H1 (cell line): Measurements from ENCODE around the gene RGS17. TPM values are rescaled to one million over a fixed set of nuclear protein-coding genes. Genes with fewer than 3 reads are reported as not detected.

Source experiments
- CTCF ChIA-PET: fragments of 300-600 bp; sonication (Branson Sonifier 250); formaldehyde crosslinking; loops from one replicate; lab custom pipeline; 2021; ENCODE audit not compliant: partially characterized antibody; lab: Charles Lee
- POLR2A ChIA-PET: fragments of 300-600 bp; sonication (Branson Sonifier 250); formaldehyde crosslinking; loops from one replicate; lab custom pipeline; 2021; ENCODE audit warnings: inconsistent platforms; ENCODE audit not compliant: partially characterized antibody; lab: Charles Lee
- DNase-seq, 2 experiments: peaks; one replicate each; pipeline versions ENCODE4 v3.0.0 to v3.0.0-alpha.2; 2010 to 2022; ENCODE audit warnings: low spot score in 2 of 2, low read depth in 1 of 2, mixed read lengths in 1 of 2
- FAIRE-seq: peaks from 2 replicates; lab custom pipeline; 2011; peaks lifted over from hg19 to GRCh38; lab: Jason Lieb, UNC
- H2AFZ ChIP-seq: 2 replicates; pipeline ENCODE4 v1.8.1; 2012; ENCODE audit warnings: low read length, inconsistent platforms
- H2AK5ac ChIP-seq: 2 replicates; pipeline ENCODE4 v1.6.1; 2013; ENCODE audit warnings: low read depth, low read length
- H2BK120ac ChIP-seq: replicated peaks from 2 replicates; pipeline ENCODE3; 2013; ENCODE audit warnings: low read depth, low read length, inconsistent platforms
- H2BK12ac ChIP-seq: 2 replicates; pipeline ENCODE4 v1.6.1; 2013; ENCODE audit warnings: low read depth, low read length
- H2BK15ac ChIP-seq: 2 replicates; pipeline ENCODE4 v1.6.1; 2013; ENCODE audit warnings: low read length
- H2BK20ac ChIP-seq: 2 replicates; pipeline ENCODE4 v1.6.1; 2013; ENCODE audit warnings: low read length
- H2BK5ac ChIP-seq: 2 replicates; pipeline ENCODE4 v1.6.1; 2013; ENCODE audit warnings: low read depth, low read length
- H3K14ac ChIP-seq: 2 replicates; pipeline ENCODE4 v1.6.1; 2013; ENCODE audit warnings: inconsistent platforms; ENCODE audit not compliant: insufficient read length
- H3K18ac ChIP-seq: 2 replicates; pipeline ENCODE4 v1.6.1; 2013; ENCODE audit warnings: low read length; ENCODE audit errors: extremely low read depth
- H3K23ac ChIP-seq: 2 replicates; pipeline ENCODE4 v1.6.1; 2013; ENCODE audit warnings: inconsistent platforms; ENCODE audit not compliant: insufficient read length
- H3K23me2 ChIP-seq: 2 replicates; pipeline ENCODE4 v1.6.1; 2013; ENCODE audit warnings: low read depth, low read length
- H3K27ac ChIP-seq: 2 replicates; pipeline ENCODE4 v1.6.1; 2011; ENCODE audit warnings: low read depth, low read length, inconsistent platforms
- H3K27me3 ChIP-seq, 4 experiments: replicated peaks in 1 of 4; 1 replicate in 1 of 4; 2 replicates in 3 of 4; pipeline versions ENCODE4 v1.6.1 to v1.8.1; 2011 to 2013; ENCODE audit warnings: low read length in 3 of 4, mild to moderate bottlenecking in 3 of 4, inconsistent platforms in 2 of 4, mixed read lengths in 2 of 4, moderate library complexity in 1 of 4; ENCODE audit not compliant: control insufficient read depth in 3 of 4, insufficient read depth in 3 of 4; ENCODE audit errors: extremely low read depth in 1 of 4
- H3K36me3 ChIP-seq, 4 experiments: 2 replicates each; pipeline versions ENCODE4 v1.6.1 to v1.8.1; 2011 to 2013; ENCODE audit warnings: mild to moderate bottlenecking in 4 of 4, low read length in 3 of 4, moderate library complexity in 2 of 4, control low read depth in 1 of 4, inconsistent platforms in 1 of 4; ENCODE audit not compliant: insufficient read depth in 4 of 4, control insufficient read depth in 2 of 4
- H3K4ac ChIP-seq: replicated peaks from 2 replicates; pipeline ENCODE3; 2013; ENCODE audit warnings: low read length, low read depth, mixed read lengths, inconsistent platforms; ENCODE audit not compliant: insufficient read length
- H3K4me1 ChIP-seq, 4 experiments: replicated peaks in 1 of 4; 1 replicate in 1 of 4; 2 replicates in 3 of 4; pipeline versions ENCODE4 v1.6.1 to v1.8.1; 2011 to 2013; ENCODE audit warnings: low read length in 3 of 4, inconsistent platforms in 2 of 4, mixed read lengths in 1 of 4; ENCODE audit not compliant: insufficient read depth in 4 of 4, control insufficient read depth in 3 of 4
- H3K4me2 ChIP-seq, 2 experiments: 2 replicates each; pipeline versions ENCODE4 v1.6.1 to v1.8.1; 2011 to 2013; ENCODE audit warnings: low read depth in 2 of 2, low read length in 2 of 2, control low read depth in 1 of 2, inconsistent platforms in 1 of 2, mild to moderate bottlenecking in 1 of 2; ENCODE audit not compliant: insufficient read depth in 1 of 2
- H3K4me3 ChIP-seq, 4 experiments: fragments of 200-600, 300-600 bp in 1 of 4; sonication (generic), shearing (Covaris generic), sonication (Bioruptor Twin) in 1 of 4; 2 replicates each; pipeline versions ENCODE4 v1.5.1 to v1.8.1; 2011 to 2016; ENCODE audit warnings: low read length in 4 of 4, low read depth in 3 of 4, control low read depth in 2 of 4, inconsistent platforms in 2 of 4, mild to moderate bottlenecking in 2 of 4, mixed read lengths in 1 of 4, moderate library complexity in 1 of 4; ENCODE audit not compliant: insufficient read depth in 2 of 4; ENCODE audit errors: extremely low read depth in 1 of 4
- H3K56ac ChIP-seq: replicated peaks from 2 replicates; pipeline ENCODE3; 2013; ENCODE audit warnings: low read depth, mild to moderate bottlenecking, mixed read lengths, low read length, inconsistent platforms; ENCODE audit not compliant: insufficient read length
- H3K79me1 ChIP-seq: 2 replicates; pipeline ENCODE4 v1.6.1; 2013; ENCODE audit warnings: low read depth, low read length, control low read depth
- H3K79me2 ChIP-seq, 2 experiments: 2 replicates each; pipeline versions ENCODE4 v1.6.1 to v1.8.1; 2012 to 2013; ENCODE audit warnings: low read length in 2 of 2, mild to moderate bottlenecking in 2 of 2, inconsistent platforms in 1 of 2; ENCODE audit not compliant: insufficient read depth in 2 of 2, control insufficient read depth in 1 of 2
- H3K9ac ChIP-seq, 4 experiments: replicated peaks in 1 of 4; 1 replicate in 1 of 4; 2 replicates in 3 of 4; pipeline versions ENCODE4 v1.6.1 to v1.8.1; 2011 to 2013; ENCODE audit warnings: low read depth in 3 of 4, low read length in 3 of 4, control low read depth in 2 of 4, mild to moderate bottlenecking in 2 of 4, moderate library complexity in 2 of 4, inconsistent platforms in 1 of 4; ENCODE audit errors: extremely low read depth in 1 of 4
- H3K9me3 ChIP-seq, 2 experiments: 2 replicates each; pipeline versions ENCODE4 v1.6.1 to v1.8.1; 2012 to 2013; ENCODE audit warnings: mild to moderate bottlenecking in 2 of 2, moderate library complexity in 2 of 2, control low read depth in 1 of 2, inconsistent platforms in 1 of 2, low read depth in 1 of 2, low read length in 1 of 2, mixed read lengths in 1 of 2; ENCODE audit not compliant: insufficient read depth in 2 of 2
- H4K20me1 ChIP-seq, 2 experiments: replicated peaks in 1 of 2; 2 replicates each; pipeline versions ENCODE3 to v1.8.1; 2011 to 2013; ENCODE audit warnings: inconsistent platforms in 2 of 2, low read length in 2 of 2, mild to moderate bottlenecking in 1 of 2; ENCODE audit not compliant: insufficient read depth in 2 of 2, control insufficient read depth in 1 of 2
- H4K5ac ChIP-seq: 2 replicates; pipeline ENCODE4 v1.6.1; 2013; ENCODE audit warnings: low read length, low read depth, mixed read lengths, inconsistent platforms; ENCODE audit not compliant: insufficient read length
- H4K8ac ChIP-seq: 2 replicates; pipeline ENCODE4 v1.8.0; 2013; ENCODE audit warnings: mild to moderate bottlenecking, moderate library complexity, low read length, inconsistent platforms; ENCODE audit not compliant: insufficient read depth; ENCODE audit errors: extremely low read depth
- H4K91ac ChIP-seq: replicated peaks from 2 replicates; pipeline ENCODE3; 2013; ENCODE audit warnings: low read length, mixed read lengths, inconsistent platforms; ENCODE audit not compliant: insufficient read length
- BCL11A ChIP-seq, 2 experiments: IDR thresholded peaks; one replicate each; pipeline ENCODE4 v1.6.1; 2011; ENCODE audit warnings: low read depth in 2 of 2, low read length in 2 of 2, mild to moderate bottlenecking in 2 of 2
- CBX8 ChIP-seq: fragments of 300-800, 300-1000 bp; sonication (generic); IDR thresholded peaks from 2 replicates; pipeline ENCODE4 v1.7.1; 2016; ENCODE audit warnings: low read depth, low read length, borderline replicate concordance
- CHD1 ChIP-seq: IDR thresholded peaks from 2 replicates; pipeline ENCODE4 v1.6.1; 2012; ENCODE audit warnings: low read depth, low read length, improper control_type of control experiment
- EGR1 ChIP-seq: IDR thresholded peaks from 2 replicates; pipeline ENCODE4 v1.6.1; 2011; ENCODE audit warnings: low read depth, low read length, borderline replicate concordance
- HDAC6 ChIP-seq: IDR thresholded peaks from one replicate; pipeline ENCODE4 v1.7.1; 2012; ENCODE audit warnings: low read depth, mild to moderate bottlenecking, inconsistent platforms, low read length, moderate library complexity
- POLR2AphosphoS5 ChIP-seq: IDR thresholded peaks from 2 replicates; pipeline ENCODE4 v1.6.1; 2011; ENCODE audit warnings: low read depth, low read length
- RBBP5 ChIP-seq: IDR thresholded peaks from 2 replicates; pipeline ENCODE4 v1.7.1; 2012; ENCODE audit warnings: low read depth, mild to moderate bottlenecking, inconsistent platforms, low read length, moderate library complexity, borderline replicate concordance
- SUZ12 ChIP-seq: fragments of 200-600 bp; sonication (generic); IDR thresholded peaks from 2 replicates; pipeline ENCODE4 v1.6.1; 2012; ENCODE audit warnings: mild to moderate bottlenecking, inconsistent platforms, low read length, moderate library complexity, mixed read lengths
- TEAD4 ChIP-seq: IDR thresholded peaks from 2 replicates; pipeline ENCODE4 v1.6.1; 2012; ENCODE audit warnings: low read depth, low read length, inconsistent platforms, mixed read lengths
- polyA plus RNA-seq, 7 experiments: library from polyadenylated mRNA; depleted of rRNA in 3 of 7; stranded (reverse) in 5 of 7; unstranded in 2 of 7; fragments of >200 nt in 5 of 7; fragments of 200-250 nt in 2 of 7; gene quantifications; 1 replicate in 5 of 7; 2 replicates in 1 of 7; 4 replicates in 1 of 7; pipeline versions ENCODE4 v1.2.1 to v1.2.3, GENCODE V29; 2011 to 2013; ENCODE audit warnings: missing spikeins in 2 of 7, mixed read lengths in 2 of 7
- total RNA-seq: library from RNA; stranded (reverse); fragmentation: NEBNext Ultra II Directional; extraction: Animal tissue kit (Norgen Biotek cat#: 25700); gene quantifications from 2 replicates; pipeline ENCODE4 v1.2.1, GENCODE V29; 2021
- TF ChIP-seq, protein P1 (sequence below): IDR thresholded peaks from 2 replicates; pipeline ENCODE4 v1.6.1; 2012; ENCODE audit warnings: inconsistent platforms

The RGS17 gene
- total and polyA plus RNA-seq, 2 of the 8 experiments (the other 6 are each of a cell fraction or from before 2014, with no cell fraction given), result 2.0 to 12.2 TPM

DNA sequence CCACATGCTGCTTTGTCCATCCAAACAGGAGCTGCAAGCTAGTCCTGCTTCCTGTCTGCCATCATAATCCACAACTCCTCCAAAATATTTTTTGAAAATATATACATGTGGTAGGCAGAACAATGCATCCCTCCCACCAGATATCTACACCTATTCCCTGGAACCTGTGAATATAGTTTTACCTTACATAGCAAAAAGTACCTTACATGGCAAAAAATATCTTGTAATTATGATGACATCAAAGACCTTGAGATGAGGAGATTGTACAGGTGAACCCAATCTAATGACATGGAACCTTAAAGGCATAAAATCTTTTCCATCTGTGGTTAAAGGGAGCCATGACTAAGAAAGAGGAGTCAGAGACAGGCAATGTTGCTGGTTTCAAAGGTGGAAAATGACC, 15.3 kb upstream of the RGS17 start:
- H2BK15ac ChIP-seq, result no peak overlapping the region
- ChIA-PET CTCF (interaction anchor here (1.0 to 1.6 kb wide), 3 partner anchors 9 to 39 kb away, joined by 3 to 6 read pairs (median 4); no protein-coding TSS in a partner anchor), POLR2A (no interaction called here)
- H4K8ac ChIP-seq, result no peak overlapping the region
- H3K9ac ChIP-seq, result no peak overlapping the region
- no peak overlapping the region for H3K4me3 ChIP-seq
- H3K9me3 ChIP-seq, result no peaks in the 10 kb centered on the region
- H2BK5ac ChIP-seq, result no peak overlapping the region
- no peak overlapping the region for H3K18ac ChIP-seq
- H2AFZ ChIP-seq, result no peak overlapping the region
- no peak overlapping the region for H2BK120ac ChIP-seq
- no peaks in the 10 kb centered on the region for H3K79me2 ChIP-seq
- no peaks in the 10 kb centered on the region for H3K23me2 ChIP-seq
- H3K4ac ChIP-seq, result no peak overlapping the region
- no peak for DNase-seq
- TF ChIP-seq BCL11A (IDR thresholded peaks at IDR 0.05; ENCODE audit: low read depth in 2 of 2, low read length in 2 of 2) (no peak), TEAD4 (no peak), SUZ12 (no peak), CBX8 (no peak), EGR1 (no peak), RBBP5 (no peak), CHD1 (no peak), POLR2AphosphoS5 (no peak), HDAC6 (no peak)
- TF ChIP-seq, protein P1, sequence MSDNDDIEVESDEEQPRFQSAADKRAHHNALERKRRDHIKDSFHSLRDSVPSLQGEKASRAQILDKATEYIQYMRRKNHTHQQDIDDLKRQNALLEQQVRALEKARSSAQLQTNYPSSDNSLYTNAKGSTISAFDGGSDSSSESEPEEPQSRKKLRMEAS, result no peak
- no peak overlapping the region for H2BK20ac ChIP-seq
- no peaks in the 10 kb centered on the region for H4K20me1 ChIP-seq
- H2AK5ac ChIP-seq, result no peak overlapping the region
- no peak overlapping the region for H3K4me2 ChIP-seq
- peaks cover 0 to 3% (median 0%) of the 10 kb centered on the region in 4 experiments; a peak in 2 of 7 replicates for H3K4me1 ChIP-seq
- H4K91ac ChIP-seq, result no peak overlapping the region
- no peak overlapping the region for H3K23ac ChIP-seq
- no peak overlapping the region for H2BK12ac ChIP-seq
- FAIRE-seq, result no peak
- H3K79me1 ChIP-seq, result no peaks in the 10 kb centered on the region
- H3K27me3 ChIP-seq, result no peaks in the 10 kb centered on the region
- H3K36me3 ChIP-seq, result no peaks in the 10 kb centered on the region
- no peak overlapping the region for H4K5ac ChIP-seq
- H3K14ac ChIP-seq, result no peak overlapping the region
- no peak overlapping the region for H3K27ac ChIP-seq
- H3K56ac ChIP-seq, result no peak overlapping the region
